ENCODE results near the gene PLEK. TPM values are rescaled to one million over a fixed set of nuclear protein-coding genes. Genes with fewer than 3 reads are reported as not detected.

The PLEK gene
- total and polyA plus RNA-seq, 2 donors (not counting 1 experiment from before 2014, with no cell fraction given) = 39.9 to 78.3 TPM

- TF ChIP-seq CTCF (IDR thresholded peaks at IDR 0.05) = no peak
- TF ChIP-seq EZH2 (IDR thresholded peaks at IDR 0.05; ENCODE audit: borderline replicate concordance, insufficient read depth, low read depth, low read length, poor library complexity, severe bottlenecking) = no peak
- Histone ChIP-seq H3K27ac (ENCODE audit: low read length in 2 of 2) (peak overlapping the region; percentile 28 to 52), H4K20me1 (ENCODE audit: control insufficient read depth, insufficient read depth, low read length, poor library complexity, severe bottlenecking) (peaks cover 16% of the 10 kb centered on the region), H3K4me1 (ENCODE audit: control insufficient read depth in 2 of 2, insufficient read depth in 2 of 2, low read length in 2 of 2) (peaks cover 74 to 80% of the 10 kb centered on the region in 2 donors), H3K36me3 (replicated peaks in 1 of 2; ENCODE audit: control extremely low read depth in 1 of 2, control insufficient read depth in 1 of 2, extremely low read depth in 1 of 2, insufficient read depth in 2 of 2, low read length in 1 of 2) (peaks cover 6 to 40% of the 10 kb centered on the region in 2 experiments), H2AFZ (ENCODE audit: insufficient read depth, low read depth, low read length, poor library complexity, severe bottlenecking) (no peak overlapping the region), H3K9me3 (ENCODE audit: control extremely low read depth in 1 of 3, control insufficient read depth in 2 of 3, insufficient read depth in 1 of 3, low read length in 2 of 3) (peaks cover 0 to 4% (median 0%) of the 10 kb centered on the region in 3 donors), H3K9ac (ENCODE audit: low read length) (peak overlapping the region; percentile 10), H3K79me2 (ENCODE audit: control insufficient read depth, insufficient read depth, low read length) (peaks cover 100% of the 10 kb centered on the region), H3K4me3 (ENCODE audit: control extremely low read depth in 1 of 5, extremely low read depth in 1 of 5, insufficient read depth in 1 of 5, low read depth in 2 of 5, low read length in 4 of 5) (peak overlapping the region in 1 of 5 experiments; percentile 17), H3K4me2 (replicated peaks; ENCODE audit: low read depth, low read length, poor library complexity, severe bottlenecking) (peak overlapping the region; percentile 43), H3K27me3 (replicated peaks in 1 of 4; ENCODE audit: control extremely low read depth in 1 of 4, control insufficient read depth in 3 of 4, insufficient read depth in 4 of 4, low read length in 3 of 4) (no peaks in the 10 kb centered on the region)
- Mint-ChIP-seq H3K27me3 (no peaks in the 10 kb centered on the region), H3K4me1 (peaks cover 84% of the 10 kb centered on the region), H3K27ac (peak overlapping the region; percentile 77), H3K9me3 (ENCODE audit: insufficient read depth) (peaks cover 2% of the 10 kb centered on the region), H3K4me3 (peak overlapping the region; percentile 65)
- ChIA-PET POLR2A (interaction anchor here (0.9 kb wide), 1 partner anchor 69 kb away, joined by 7 read pairs; no protein-coding TSS in a partner anchor), CTCF (interaction anchor here (0.6 to 3.0 kb wide), 4 partner anchors 9 to 69 kb away, joined by 3 to 12 read pairs (median 4); no protein-coding TSS in a partner anchor)
- ATAC-seq (ENCODE audit: low read depth) (no peak), DNase-seq (no peak)
- 67% methylated on average over 1 of the region's 1 CpG for whole genome bisulfite sequencing (ENCODE audit: insufficient coverage)
- intact Hi-C loops (cut with micrococcal nuclease) = no loop called here
Measured at GRCh38 chr2:68371138-68371537, 6.1 kb downstream of the PLEK start.

GRCh38 chr2:68371581-68371980 is 6.5 kb downstream of the PLEK start:
- peak overlapping the region; percentile 43 for H3K4me2 ChIP-seq (replicated peaks; ENCODE audit: low read depth, low read length, poor library complexity, severe bottlenecking)
- no CpG with 5 or more reads among the region's 3 CpGs for WGBS (ENCODE audit: insufficient coverage)
- H3K27ac Mint-ChIP-seq = peak overlapping the region; percentile 77
- H3K4me1 Mint-ChIP-seq = peaks cover 81% of the 10 kb centered on the region
- H3K27me3 Mint-ChIP-seq = no peaks in the 10 kb centered on the region
- intact Hi-C loops (cut with micrococcal nuclease) = no loop called here
- CTCF ChIA-PET = interaction anchor here (0.6 to 3.0 kb wide), 5 partner anchors 9 to 69 kb away, joined by 3 to 12 read pairs (median 3); no protein-coding TSS in a partner anchor
- H3K4me1 ChIP-seq (ENCODE audit: control insufficient read depth in 2 of 2, insufficient read depth in 2 of 2, low read length in 2 of 2) = peaks cover 72 to 81% of the 10 kb centered on the region in 2 donors
- peak overlapping the region; percentile 65 for H3K4me3 Mint-ChIP-seq
- H3K27me3 ChIP-seq (replicated peaks in 1 of 4; ENCODE audit: control extremely low read depth in 1 of 4, control insufficient read depth in 3 of 4, insufficient read depth in 4 of 4, low read length in 3 of 4) = no peaks in the 10 kb centered on the region
- no peak for ATAC-seq (ENCODE audit: low read depth)
- peak overlapping the region in 1 of 2 donors; percentile 52 for H3K27ac ChIP-seq (ENCODE audit: low read length in 2 of 2)
- peaks cover 18% of the 10 kb centered on the region for H4K20me1 ChIP-seq (ENCODE audit: control insufficient read depth, insufficient read depth, low read length, poor library complexity, severe bottlenecking)
- H3K9me3 ChIP-seq (ENCODE audit: control extremely low read depth in 1 of 3, control insufficient read depth in 2 of 3, insufficient read depth in 1 of 3, low read length in 2 of 3) = peaks cover 0 to 4% (median 0%) of the 10 kb centered on the region in 3 donors
- peaks cover 2% of the 10 kb centered on the region for H3K9me3 Mint-ChIP-seq (ENCODE audit: insufficient read depth)
- peak overlapping the region; percentile 10 for H3K9ac ChIP-seq (ENCODE audit: low read length)
- no peak for DNase-seq
- H3K36me3 ChIP-seq (replicated peaks in 1 of 2; ENCODE audit: control extremely low read depth in 1 of 2, control insufficient read depth in 1 of 2, extremely low read depth in 1 of 2, insufficient read depth in 2 of 2, low read length in 1 of 2) = peaks cover 6 to 40% of the 10 kb centered on the region in 2 experiments
- no peak overlapping the region for H2AFZ ChIP-seq (ENCODE audit: insufficient read depth, low read depth, low read length, poor library complexity, severe bottlenecking)
- H3K4me3 ChIP-seq (ENCODE audit: control extremely low read depth in 1 of 5, extremely low read depth in 1 of 5, insufficient read depth in 1 of 5, low read depth in 2 of 5, low read length in 4 of 5) = peak overlapping the region in 1 of 5 experiments; percentile 17
- POLR2A ChIA-PET = interaction anchor here (0.7 to 0.9 kb wide), 2 partner anchors 16 to 69 kb away, joined by 3 to 7 read pairs; no protein-coding TSS in a partner anchor
- H3K79me2 ChIP-seq (ENCODE audit: control insufficient read depth, insufficient read depth, low read length) = peaks cover 99% of the 10 kb centered on the region
- TF ChIP-seq EZH2 (IDR thresholded peaks at IDR 0.05; ENCODE audit: borderline replicate concordance, insufficient read depth, low read depth, low read length, poor library complexity, severe bottlenecking) = no peak
- no peak for TF ChIP-seq CTCF (IDR thresholded peaks at IDR 0.05)
